SH-SY5Y (cell line): Measurements from ENCODE around the gene CCDC186.

Experiments
- GATA2 ChIP-seq: IDR thresholded peaks from 2 replicates; pipeline ENCODE4 v1.6.1; 2011; ENCODE audit warnings: mild to moderate bottlenecking, low read depth, low read length
- GATA3 ChIP-seq: IDR thresholded peaks from 2 replicates; pipeline ENCODE4 v1.6.1; 2011; ENCODE audit warnings: low read depth, mild to moderate bottlenecking, low read length, moderate library complexity

- TF ChIP-seq GATA2 (no peak), GATA3 (no peak)
Observed at GRCh38 chr10:114077815-114078219, 96.2 kb downstream of the CCDC186 start.
